HG02884 (cell line): ENCODE data around the gene NFKB2.

Experiments
- ATAC-seq: cut with Tn5 transposase; IDR thresholded peaks from one replicate; pipeline ENCODE4 v1.9.1; 2021; ENCODE audit warnings: mild to moderate bottlenecking, moderate library complexity; ENCODE audit not compliant: unreplicated experiment

Gene NFKB2

DNA sequence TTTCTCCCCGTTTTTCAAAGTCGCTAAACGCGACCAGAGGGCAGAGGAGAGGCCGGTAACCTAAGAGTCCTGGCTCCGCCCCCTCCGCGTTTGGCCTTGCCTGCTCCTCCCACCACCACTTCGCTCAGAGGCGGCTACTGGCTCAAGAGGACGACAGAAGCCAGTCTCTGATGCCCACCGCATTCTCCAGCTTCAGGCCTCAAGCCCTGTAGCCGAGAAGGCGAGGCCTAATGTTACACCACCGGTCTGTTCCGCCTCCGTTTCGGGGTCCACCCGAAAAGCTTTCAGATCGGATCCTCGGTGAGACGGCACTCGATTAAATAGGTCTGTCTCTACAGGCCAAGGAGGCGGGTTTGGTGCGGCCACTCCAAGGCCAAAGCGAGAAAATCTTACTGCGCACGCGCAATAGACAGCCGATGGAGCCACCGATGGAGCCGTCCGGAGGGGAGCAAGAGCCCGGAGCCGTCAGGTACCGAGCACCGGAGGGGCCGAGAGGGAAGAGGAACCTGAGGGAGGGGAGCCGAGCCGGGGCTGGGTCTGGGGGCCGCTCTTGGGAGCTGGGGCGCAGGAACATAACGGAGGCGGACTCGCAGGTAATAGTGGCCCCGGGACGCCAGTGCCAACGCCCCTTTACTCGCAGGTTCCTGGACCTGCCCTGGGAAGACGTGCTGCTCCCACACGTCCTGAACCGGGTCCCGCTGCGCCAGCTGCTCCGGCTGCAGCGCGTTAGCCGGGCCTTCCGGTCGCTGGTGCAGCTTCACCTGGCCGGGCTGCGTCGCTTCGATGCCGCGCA lies 25.4 kb downstream of the NFKB2 start, which contains the start of gene FBXL15:
Gene FBXL15, plus strand, starts transcription at position 123 of the 793 bp plus-strand sequence. Its CDS starts 294 bp downstream, at position 417.
- peak; percentile 77 for ATAC-seq

DNA sequence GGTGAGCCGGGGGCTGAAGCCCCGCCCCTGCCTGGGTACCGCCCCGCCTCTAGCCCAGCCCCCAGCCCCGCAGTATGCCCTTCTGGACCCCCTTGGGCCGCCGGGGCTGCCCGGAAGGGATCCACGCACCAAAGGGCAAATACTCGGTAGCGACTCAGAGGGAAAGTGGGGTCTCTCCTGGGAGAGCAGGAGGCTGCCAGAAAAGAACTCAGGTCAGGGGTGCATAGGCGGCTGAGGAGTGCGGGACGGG lies 25.9 kb downstream of the NFKB2 start:
- no peak for ATAC-seq

DNA sequence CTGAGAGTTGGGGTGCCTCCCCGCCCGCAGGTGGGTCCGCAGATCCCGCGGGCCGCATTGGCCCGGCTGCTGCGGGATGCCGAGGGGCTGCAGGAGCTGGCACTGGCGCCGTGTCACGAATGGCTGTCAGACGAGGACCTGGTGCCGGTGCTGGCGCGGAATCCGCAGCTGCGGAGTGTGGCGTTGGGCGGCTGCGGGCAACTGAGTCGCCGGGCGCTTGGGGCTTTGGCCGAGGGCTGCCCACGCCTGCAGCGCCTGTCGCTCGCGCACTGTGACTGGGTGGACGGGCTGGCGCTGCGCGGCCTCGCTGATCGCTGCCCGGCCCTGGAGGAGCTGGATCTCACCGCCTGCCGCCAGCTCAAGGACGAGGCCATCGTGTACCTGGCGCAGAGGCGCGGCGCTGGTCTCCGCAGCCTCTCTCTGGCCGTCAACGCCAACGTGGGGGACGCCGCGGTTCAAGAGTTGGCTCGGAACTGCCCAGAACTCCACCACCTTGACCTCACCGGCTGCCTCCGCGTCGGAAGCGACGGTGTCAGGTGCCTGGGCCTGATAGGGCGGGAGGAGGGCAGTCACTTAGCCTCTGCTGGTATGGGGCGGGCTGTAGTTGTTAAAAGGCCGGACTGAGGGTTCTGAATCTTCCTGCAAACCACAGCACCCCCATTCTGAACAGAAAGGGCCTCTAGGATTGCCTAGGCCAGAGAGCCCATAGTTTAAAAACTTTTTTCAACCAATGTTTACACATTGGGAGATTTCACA lies 26.4 kb downstream of the NFKB2 start:
- no peak for ATAC-seq

DNA sequence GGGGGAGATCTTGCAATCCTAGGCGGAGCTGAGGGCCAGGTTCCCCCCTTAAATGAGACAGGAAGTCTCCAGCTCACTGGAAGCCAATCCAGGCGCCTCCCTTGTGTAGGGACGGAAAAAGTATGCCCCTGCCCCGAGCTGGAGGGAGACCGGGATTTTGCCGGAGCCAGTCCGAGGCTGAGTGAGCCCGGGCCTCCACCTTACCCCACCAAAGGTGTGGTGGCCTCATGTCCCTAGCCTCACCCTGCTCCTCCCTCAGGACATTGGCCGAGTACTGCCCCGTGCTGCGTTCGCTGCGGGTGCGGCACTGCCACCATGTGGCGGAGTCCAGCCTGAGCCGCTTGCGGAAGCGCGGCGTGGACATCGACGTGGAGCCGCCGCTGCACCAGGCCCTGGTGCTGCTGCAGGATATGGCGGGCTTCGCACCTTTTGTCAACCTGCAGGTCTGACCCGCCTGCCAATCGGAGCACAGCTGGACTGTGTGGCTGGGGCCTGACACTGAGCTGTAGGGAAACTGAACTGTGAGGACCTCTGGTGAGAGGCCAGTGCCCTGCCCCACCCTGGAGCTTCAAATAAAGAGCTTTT lies 27.1 kb downstream of the NFKB2 start:
- ATAC-seq = no peak

DNA sequence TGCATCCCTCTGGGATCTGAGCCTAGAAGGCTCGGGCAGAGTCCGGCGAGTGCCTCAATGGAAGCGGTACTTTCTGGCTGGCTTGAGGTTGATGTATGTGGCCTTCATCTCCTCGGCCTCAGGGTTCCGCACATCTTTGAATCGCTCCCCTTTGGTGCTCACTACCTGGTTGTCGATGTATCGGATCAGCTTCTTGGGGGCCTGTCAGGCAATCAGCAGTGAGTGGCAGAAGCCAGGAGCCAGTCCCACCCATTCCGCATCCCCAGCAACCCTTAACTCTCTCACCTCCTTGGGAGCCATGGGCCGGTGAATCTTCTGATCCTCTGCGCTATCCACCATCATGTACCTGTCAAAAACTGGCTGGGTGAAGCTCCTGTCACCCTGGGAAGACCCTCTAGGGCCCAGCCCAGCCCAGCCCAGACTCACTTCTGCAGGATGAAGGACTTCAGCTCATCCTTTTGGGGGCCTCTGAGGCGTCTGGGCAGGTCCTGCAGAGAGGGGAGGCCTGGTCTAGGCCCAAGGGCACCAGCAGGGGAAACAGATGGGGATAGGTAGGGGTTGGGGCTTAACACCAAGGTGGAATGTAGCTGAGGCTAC lies 28.0 kb downstream of the NFKB2 start:
- ATAC-seq = no peak

DNA sequence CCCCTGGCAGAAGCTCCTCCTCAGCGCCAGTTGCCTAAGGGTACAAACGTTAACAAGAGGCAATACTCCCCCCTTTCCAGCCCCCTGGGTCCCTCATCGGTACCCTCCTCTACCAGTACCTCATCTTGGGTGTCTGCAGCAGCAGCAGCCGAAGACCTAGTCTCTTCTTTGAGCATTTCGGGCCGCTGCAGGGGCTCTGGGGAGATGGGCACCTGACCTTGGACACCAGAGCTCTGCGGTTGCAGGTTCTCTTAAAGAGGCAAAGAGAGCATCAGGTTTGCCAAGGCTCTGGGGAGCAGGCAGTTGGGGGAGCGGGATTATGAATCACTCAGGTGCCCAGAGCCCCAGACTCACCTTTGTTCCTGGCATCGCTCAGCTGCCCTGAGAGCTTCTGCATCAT lies 28.6 kb downstream of the NFKB2 start:
- no peak for ATAC-seq

DNA sequence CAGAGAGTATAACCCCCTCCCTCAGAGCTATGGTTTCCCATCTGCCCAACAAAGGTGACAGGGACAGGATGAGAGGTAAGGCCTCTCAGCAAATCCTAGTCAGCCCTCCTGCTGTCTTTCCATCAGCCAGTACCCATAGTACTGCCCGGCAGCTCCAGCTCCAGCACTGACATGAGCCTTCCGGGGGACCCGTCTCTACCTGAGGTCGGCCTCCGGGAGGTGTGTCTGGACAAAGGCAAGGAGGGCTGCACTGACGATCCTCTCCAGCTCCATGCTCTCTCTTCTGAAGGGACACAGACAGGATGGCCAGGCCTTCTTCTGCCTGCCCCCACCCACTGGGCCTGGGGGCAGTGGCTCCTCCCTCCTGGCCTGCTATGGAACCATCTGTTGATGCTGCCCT lies 29.4 kb downstream of the NFKB2 start:
- ATAC-seq = no peak

DNA sequence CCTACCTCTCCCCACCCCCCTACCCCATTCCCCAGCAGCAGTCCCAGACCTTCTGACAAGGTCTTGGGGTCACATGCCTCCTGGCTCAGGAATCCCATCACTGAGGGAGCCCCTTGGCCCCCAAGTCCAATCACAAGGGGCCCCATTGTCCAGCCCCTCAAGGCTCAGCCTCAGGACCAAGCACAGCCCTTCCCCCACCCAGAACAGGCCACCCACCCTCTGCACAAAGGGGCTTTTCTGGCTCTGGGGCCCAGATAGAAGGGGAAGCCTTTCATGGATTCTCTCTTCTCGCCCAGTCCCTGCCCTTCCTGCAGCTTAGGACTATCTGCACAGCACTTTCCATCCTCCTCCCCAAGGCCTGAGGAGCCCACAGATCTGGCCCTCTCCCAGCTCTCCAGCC lies 29.9 kb downstream of the NFKB2 start:
- ATAC-seq = no peak

DNA sequence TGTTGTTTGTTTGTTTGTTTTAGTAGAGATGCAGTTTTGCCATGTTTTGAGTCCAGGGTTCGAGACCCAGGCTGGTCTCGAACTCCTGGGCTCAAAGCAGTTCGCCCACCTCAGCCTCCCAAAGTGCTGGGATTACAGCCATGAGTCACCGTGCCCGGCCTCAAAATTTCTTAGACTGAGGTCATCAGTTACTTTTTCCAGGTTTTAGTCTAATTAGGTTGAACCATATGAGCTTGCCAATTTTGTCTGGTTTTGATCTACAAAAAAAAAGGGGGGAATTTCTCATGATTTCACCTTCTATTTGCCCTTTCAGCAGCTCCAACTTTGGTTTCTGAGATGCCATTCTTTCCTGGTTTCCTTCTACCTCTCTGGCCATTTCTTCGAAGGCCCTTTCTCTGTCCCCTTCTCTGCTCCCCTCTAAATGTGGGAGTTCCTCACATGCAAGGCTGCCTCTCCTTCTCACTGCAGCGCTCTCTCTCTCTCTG lies 31.3 kb downstream of the NFKB2 start:
- ATAC-seq = no peak

DNA sequence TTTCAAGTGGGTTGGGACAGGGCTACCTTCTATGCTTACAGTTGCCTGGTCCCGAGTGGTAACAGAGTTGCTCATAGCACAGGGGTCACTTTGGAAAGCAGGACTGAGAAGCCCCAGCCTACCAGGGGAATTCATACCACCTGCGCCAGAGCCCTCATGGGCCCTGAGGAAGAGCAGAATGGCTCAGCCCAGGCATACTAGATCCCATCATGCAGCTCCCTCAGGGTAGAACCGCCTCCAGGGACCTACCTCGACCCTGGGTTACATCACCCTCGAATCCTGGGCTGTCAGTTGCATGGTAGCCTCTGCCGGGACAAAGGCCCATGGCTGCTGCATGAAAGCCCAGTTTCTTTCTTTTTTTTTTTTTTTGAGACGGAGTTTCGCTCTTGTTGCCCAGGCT lies 34.0 kb downstream of the NFKB2 start:
- ATAC-seq = no peak

DNA sequence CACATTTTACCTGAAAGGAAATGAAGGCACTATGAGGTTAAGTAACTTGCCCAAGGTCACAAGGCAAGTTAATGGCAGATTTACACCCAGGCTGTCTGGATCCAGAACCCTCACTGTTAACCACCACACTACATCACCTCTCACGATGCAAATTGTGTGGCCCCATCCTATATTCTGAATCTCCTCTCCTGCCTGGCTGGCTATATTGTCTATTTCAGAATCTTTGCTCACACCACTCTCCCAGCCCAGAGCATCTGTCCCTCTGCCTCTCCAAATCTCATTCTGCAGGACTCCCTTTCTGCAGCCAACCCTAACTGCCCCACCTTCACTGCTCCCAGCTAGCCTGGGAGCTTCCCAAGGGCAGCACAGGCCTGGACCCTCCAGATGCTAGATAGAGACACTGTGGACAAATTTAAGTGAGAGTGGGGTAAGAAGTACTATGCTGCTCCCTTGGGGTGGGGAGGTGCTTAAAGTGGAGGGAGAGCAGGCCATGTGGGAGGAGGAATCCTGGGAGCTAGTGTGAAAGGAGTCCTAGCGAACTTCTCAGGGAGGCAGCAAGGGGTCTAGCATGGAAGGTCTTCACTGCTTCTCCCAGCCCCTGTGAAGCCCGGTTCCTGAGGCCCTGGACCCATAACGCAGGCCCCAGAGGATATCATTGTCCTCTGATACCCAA lies 36.1 kb downstream of the NFKB2 start:
- no peak for ATAC-seq

DNA sequence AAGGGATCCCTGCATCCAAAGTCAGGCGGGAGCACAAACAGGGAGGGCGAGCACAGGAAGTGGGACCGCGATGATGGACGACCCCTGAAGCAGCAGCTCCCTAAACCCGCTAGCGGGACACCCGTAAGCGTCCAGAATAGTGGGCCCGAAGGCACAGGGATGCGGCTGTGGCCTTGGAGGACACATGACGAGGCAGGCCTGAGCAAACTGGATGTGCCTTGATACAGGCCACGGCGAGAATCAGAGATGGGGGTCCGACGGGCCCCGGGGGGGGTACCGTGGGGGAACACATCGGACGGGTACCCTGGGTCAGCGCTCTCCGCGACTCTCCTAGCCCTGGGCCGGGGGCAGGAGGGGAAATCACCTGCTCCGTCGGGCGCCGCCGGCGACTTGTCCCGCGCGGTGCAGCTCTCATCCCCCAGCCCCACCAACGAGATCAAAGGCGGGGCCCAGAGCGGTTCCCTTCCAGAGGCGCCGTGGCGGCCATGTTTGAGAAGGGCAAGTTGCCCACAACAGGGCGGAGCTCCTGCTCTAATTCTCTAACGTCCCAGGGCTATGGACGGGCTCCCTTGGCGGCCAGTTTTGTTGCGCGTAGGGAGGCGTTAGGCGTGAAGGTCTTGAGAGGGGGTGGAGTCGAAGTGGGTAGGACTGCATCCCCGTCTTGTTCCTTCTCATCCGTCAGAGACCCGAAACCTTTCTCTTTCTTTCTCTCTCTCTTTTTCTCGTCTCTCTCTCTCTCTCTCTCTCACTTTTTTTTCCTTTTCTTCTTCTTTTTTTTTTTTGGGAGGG lies 36.9 kb downstream of the NFKB2 start, which contains the start of gene CUEDC2:
Gene CUEDC2, minus strand, starts transcription at position 413 of the 789 bp plus-strand sequence. CDS start 7,386 bp downstream, outside the sequence.
- ATAC-seq = peak; percentile 79

DNA sequence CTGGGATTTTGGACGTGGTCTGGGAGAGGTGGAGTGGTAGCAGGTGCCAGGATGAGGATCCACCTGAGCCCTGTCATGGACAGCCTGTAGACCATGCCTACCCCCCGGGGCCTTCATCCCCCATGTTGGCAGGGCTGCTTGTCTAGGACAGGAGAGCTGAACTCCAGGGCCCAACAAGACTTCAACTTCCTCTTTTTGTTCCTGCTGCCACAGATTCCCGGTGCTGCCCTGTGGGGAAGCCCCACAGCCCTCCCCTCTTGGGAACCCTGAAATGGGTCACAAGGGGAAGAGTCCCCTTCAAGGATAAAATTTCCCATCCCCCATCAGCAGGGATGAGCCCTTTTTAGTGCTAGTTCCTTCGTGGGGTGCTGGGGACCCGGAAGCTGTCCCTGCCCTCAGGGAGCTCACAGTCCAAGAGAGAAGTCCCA lies 38.1 kb downstream of the NFKB2 start:
- no peak for ATAC-seq

DNA sequence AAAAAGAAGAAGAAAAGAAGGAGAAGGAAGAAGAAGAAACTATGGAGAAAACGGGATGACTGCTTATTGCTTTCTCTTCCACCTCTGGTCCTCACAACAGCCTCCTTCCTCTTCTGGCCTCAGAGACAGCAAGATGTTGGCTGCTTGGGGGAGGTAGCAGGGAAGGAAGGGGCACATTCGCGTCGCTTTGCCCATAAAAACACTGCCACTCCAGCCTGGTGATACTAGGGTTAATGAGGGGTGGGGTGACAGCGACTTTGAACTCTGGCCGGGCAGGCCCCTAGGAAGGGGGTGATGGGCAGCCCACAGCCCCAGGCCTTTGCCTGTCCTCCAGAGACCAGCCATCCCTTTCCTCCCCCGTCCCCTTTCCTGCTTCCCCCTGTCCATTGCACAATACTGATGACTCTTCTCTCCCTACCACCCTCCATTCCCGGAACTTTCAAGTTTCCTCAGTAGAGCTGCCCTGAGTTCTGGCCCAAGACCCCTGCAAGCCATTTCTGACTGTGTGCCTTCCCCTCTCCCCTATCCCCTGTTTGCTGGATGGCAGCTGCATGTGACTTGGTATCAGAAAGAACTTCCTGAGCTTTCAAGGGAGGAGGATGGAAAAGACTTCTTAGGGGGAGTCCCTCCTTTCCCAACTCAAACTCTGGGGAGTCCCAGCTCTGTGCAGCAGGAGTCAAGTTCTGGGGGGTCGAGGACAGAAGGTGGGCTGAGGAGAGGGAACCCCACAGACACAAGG lies 39.1 kb downstream of the NFKB2 start:
- no peak for ATAC-seq

DNA sequence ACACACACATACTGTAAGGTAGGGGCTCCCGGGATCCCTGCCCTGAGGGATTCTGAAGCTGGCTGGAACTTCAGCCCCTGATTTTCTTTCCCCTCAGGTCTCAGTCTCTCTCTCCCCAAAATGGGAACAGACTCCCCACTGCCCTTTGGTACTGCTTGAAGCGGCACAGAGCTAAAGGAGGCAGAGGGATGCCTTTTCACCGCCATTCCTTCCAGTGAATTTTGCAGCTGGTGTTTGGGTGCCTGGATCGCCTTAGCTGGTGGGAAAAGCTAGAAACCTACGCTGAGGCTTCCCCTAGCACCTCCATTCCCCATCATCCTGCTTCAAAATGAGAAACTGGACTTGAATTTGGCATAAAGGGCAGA lies 39.6 kb downstream of the NFKB2 start:
- ATAC-seq = no peak

DNA sequence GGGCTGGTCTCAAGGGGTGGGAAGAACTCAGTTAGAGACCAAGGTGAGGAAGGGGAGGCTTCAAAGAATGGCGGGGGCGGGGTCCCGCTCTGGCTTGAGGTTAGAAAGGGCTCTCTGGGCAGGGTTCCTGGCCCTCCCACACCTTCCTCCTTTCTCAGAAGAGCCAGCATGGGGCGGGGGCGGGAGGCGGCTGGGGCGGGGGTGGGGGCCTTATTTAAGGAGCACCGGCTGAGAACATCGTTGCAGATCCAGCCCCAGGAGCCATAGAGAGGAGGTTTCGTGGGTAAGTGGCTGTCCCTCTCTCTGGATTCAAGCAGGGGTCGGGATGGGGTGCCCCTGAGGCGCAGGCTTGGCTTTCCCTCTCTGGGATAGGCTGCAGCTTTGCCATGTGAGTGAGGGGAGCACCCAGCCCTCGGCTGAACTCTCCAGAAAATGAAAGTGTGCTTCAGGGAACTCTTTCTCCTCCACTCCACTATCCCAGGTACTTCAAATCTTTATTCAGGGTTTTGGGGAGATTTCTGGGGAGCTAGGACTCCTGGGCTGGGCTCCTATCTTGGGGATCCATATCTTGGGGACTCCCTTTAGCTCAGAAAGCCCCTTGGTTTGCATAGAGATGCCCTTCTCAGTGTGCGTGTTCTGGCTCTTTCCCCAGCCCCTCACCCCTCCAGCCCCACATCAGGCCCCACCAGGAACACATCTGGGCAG lies 40.2 kb downstream of the NFKB2 start:
- no peak for ATAC-seq

DNA sequence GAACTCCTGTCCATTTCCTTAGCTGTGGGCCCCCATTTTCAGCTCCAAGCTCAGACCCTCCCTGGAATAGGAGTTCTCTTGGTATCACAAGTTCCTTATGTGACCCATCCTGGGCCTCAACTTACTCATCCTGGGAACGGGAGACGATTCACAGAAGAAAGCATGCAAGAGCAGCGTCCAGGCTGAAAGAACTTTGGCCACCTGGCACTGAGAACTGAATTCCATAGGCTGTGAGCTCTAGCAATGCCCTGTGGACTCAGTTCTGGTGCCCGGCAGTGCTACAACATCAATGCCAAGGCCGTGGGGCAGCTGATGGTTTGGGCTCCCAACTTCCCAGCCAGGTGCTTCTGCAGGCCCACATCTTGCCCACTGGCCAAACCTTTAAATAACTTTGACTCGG lies 40.8 kb downstream of the NFKB2 start:
- no peak for ATAC-seq

DNA sequence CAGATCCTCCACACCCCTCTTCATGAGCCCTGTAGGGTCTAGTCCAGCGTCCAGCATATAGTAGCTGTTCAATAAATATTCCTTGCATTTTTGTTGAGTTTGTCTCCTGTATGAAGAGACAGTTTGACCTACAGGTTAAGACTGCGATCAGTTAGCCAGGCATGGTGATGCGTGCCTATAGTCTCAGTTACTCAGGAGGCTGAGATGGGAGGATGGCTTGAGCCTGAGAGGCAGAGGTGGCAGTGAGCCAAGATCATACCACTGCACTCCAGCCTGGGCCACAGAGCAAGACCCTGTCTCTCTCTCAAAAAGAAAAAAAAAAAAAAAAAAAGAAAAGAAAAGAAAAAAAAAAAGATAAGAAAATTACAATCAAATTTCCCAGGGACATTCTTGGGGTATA lies 42.0 kb downstream of the NFKB2 start:
- no peak for ATAC-seq

DNA sequence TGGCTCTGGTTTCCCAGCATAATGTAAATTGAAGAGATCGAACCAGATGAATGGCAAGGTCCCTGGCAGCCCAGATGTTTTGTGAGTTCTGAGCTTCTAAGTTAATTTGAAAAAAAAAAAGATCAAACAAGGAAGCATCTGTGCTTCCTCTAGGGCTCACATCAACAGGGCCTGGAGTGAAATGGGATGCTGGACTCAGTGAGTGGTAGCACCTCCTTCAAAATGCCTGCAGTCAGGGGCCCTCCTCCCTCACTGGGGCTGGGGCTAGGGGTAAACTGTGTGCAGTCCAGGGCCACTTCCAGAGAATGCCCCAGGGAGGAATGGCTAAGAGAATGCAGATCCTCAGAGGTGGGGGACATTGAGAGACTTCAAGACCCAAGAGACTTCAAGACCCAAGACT lies 42.9 kb downstream of the NFKB2 start:
- no peak for ATAC-seq
